ENCODE results near the gene PDE4D.
"Not testable (repeated sequence)": the region's sequence is repeated elsewhere in the genome, so short reads cannot be mapped to it uniquely, and the experiment has no call there.

PDE4D gene

DNA sequence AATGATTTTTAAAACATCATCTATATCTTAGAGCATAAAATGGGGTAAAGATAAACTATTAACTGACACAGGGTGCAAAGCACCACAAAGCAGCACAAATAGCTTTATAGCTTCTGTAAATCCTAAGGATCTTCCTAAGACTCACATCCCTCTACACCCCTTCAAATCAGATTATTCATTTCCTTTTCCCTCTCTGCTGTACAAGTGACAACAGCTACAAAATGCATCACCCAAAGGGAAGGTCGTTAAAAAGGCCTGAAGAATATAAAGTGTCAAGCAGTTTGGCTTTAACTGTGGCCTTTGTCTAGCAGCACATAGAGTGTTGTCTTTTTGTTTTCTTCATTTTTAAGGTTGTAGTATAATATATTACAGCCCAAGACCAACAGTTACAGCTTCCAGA, 422.1 kb downstream of the PDE4D start:
- DNase-seq (ENCODE audit: low spot score) = no peak

- DNase-seq (ENCODE audit: low spot score) = no peak
Observed at GRCh38 chr5:59467969-59468368, 425.6 kb downstream of the PDE4D start.

GRCh38 chr5:59466271-59466670, 427.3 kb downstream of the PDE4D start:
- no peak for DNase-seq (ENCODE audit: low spot score)

- no peak for DNase-seq (ENCODE audit: low spot score)
Observed at GRCh38 chr5:59464969-59465368, 428.6 kb downstream of the PDE4D start.

DNA sequence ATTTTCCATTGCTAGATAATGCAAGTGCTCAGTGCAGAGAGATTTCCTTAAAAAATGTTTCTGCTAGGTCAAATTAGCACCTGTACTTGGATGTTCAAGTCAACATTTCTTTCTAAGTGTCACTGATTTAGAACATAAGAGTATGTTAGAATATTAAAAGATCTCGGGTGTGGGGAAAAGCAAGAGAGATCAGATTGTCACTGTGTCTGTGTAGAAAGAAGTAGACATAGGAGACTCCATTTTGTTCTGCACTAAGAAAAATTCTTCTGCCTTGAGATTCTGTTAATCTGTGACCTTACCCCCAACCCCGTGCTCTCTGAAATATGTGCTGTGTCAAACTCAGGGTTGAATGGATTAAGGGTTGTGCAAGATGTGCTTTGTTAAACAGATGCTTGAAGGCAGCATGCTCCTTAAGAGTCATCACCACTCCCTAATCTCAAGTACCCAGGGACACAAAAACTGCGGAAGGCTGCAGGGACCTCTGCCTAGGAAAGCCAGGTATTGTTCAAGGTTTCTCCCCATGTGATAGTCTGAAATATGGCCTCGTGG, 429.8 kb downstream of the PDE4D start:
- not testable (repeated sequence) for DNase-seq (ENCODE audit: low spot score)

DNA sequence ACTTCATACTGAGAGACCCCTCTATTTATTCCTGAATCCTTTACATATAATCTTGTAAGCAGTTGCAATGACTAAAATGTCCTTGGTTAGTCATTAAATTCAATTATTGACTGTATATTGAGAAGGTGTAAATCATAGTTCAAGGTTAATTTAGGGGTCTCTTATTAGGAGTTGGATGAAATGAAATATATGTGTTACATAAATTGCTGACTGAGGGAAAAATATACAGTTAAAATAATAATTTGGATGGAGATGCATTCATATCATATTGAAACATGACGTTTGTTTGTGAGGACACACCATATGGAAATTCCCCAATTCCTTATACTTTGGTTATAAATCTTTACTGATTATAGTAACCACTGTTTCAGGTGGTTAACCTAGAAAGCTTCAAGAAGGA, 430.6 kb downstream of the PDE4D start:
- no peak for DNase-seq (ENCODE audit: low spot score)

DNA sequence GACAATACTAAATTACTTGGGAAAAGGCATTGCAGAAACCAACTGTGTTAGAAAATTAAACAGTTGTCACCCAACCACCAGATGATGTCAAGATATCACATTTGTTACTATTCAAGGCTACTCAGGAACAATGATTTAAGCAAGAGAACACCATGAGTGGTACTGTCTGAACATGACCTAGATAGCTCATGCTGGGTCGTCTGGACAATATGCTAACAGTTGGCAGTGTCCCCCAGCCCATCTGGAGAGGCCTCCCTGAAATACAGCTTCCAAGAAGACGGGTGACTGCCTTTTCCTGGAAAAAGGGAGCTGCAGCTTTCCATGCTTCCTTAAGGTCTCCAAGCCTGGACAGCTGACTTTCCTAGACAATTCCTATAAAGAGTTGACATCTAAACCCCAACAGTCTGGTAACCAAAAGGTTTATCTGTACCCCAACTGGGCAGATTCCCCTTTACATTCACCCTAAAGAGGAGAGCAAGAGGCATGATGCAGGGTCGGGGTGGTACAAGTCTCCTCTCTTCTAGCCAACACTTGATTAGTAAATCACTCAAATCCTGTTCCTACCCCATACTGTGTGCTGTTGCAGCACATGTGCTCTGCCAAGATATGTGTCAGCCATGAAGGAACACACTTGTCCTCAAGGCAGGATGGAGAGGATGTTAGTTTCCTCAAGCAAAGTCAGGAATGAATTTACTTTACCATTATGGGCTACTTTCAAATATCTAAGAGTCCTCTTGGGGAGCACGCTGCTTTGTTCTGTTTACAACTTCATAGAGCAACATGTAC, 433.0 kb downstream of the PDE4D start:
- no peak for DNase-seq (ENCODE audit: low spot score)

DNA sequence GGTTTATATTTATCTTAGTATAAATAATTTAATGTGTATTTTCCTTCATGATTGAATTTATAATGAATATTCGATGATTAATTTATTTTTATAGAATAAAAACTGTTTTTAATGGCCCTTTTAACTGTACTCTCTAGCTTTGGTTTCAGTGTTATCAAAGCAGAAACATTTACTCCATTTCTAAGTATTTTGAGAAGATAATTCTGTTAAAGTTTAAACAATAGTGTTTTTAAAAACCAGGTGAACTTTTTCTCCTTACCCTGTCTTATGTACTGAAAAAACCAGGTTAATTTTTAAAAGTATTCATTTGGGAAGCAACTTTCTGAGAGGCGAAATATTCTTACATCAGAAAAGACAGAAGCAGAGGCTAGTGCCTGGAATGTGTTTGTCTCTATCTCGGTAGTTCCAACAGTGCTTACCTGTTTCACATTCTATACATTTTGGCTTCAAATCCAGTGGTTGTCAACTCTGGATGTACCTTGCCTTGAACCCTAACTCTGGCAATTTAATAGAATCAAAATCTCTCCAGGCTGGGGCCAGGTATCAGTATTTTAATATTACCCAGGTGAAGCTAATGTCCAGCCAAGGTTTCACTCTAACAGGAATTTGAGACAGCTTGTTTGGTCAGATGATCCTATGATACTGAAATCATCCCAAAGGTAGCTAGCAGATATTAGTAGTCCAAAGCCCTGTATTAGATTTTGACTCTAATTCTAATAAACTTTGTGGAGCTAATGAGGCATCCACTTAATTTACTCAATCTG, 434.4 kb downstream of the PDE4D start:
- DNase-seq (ENCODE audit: low spot score) = no peak

GRCh38 chr5:59458321-59458720, 435.2 kb downstream of the PDE4D start:
- no peak for DNase-seq (ENCODE audit: low spot score)

DNA sequence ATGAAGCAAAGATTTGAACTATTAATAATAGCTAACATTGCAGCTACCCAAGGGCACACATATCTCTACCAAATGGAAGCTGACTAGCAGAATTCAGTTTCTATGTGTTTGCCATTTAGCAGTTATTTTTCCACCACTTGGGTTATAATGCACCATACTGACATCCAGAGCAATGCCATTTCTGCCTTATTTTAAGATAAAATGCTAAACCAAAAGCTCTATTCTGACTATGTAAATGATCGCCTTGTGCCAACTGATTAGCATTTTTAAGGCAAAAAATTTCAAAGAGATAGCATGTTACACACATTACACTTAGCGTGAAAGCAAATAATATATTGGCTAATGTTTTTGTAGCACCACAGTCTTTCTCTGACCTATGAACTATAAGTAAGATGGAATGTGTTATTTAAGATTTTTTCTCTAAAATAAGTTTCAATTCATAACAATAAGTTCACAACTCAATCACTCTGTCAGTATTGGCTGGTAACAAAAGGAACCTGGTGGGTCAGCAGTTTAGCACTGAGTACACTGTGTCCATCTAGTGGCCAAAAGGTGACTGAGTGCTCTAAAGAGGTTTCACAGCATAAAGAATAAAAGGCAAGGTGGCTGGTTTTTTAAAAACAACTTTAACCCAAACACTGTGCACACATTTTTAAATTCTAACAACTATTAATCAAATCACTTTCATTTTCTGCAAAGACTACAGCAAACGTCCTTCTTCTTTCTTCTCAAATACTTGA, 443.5 kb downstream of the PDE4D start:
- DNase-seq (ENCODE audit: low spot score) = no peak

GRCh38 chr5:59446356-59446755, 447.2 kb downstream of the PDE4D start:
- DNase-seq (ENCODE audit: low spot score) = no peak

DNA sequence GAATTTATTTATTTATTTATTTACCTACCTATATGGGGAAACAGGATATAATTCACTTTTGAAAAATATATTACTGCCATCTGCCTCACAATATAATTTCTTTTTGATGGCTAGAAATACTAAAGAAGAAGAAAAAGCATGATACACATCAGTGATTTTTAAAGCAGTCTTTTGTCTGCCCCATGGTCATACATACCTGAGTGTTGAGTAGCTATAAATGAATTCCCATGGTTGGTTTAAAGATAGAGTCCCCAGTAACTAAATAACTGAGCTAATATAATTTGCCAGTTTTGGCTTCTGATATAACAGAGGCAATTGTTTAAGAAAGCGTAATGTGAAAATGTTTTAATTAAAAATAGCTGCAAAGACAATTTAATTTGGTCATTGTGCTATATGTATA, 447.8 kb downstream of the PDE4D start:
- no peak for DNase-seq (ENCODE audit: low spot score)

DNA sequence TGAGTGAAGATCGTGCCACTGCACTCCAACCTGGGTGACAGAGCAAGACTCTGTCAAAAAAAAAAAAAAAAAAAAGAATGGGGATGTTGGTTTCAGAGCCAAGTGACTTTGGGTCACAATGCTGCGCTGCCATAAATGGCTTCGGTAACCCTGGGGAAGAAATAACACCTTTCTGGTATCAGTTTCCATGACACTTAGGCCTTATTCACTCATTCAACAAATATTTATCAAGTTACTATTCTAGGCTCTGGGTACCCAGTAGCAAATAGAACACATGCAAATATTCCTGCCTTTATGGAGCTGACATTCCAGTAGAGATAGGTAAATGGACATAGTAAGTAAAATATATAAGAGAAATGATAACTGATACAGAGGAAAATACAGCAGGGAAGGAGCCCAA, 454.2 kb downstream of the PDE4D start:
- no peak for DNase-seq (ENCODE audit: low spot score)

DNA sequence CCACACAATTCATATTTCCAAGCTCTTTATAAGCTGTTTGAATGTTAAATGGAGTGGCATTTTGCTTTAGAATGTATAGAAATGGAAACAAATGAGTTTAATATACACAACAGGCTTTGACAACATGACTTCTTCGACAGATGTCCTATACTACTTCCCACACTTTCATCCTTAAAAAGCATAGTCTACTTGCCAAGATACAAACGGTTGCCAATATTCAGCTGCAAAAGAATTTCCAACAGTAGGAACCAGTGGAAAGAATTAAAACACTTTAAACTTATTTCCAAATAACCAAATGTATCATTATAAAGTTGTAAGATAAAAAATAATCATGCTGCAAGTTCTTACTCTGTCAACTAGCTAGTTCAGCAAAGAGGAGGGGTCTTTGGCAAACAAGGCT, 456.4 kb downstream of the PDE4D start:
- no peak for DNase-seq (ENCODE audit: low spot score)

GRCh38 chr5:59436364-59437148, 457.0 kb downstream of the PDE4D start:
- no peak for DNase-seq (ENCODE audit: low spot score)

- DNase-seq (ENCODE audit: low spot score) = no peak
Observed at GRCh38 chr5:59433174-59433573, 460.4 kb downstream of the PDE4D start.

DNA sequence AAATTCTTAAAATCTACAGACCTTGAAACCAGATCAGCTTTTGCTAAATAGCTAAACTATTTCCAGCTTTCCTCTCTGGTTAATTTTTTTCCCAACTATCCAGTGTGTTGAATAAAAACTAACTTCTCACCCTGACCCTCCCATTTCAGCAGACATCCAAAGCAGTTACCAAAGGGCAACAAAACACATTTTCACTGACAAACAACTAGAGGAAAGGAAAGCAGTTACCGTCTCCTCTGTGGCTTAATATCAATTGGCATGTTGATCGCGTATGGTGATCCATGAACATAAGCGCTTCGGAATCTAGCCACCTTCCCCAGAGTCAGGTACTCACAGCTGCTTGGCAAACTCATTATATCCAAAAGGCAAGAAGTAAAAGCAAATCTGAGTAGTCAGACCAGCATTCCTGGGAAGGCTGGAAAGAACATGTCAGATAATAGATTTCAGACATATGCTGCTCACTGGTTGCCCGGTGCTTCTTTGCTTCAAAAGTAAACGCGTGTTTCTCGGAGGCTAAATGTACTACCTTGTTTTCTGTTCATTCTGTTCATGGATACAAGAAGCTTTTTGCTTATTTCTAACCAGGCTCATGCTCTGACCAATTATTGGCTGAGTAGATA, 463.4 kb downstream of the PDE4D start:
- DNase-seq (ENCODE audit: low spot score) = no peak

GRCh38 chr5:59428391-59428790, 465.1 kb downstream of the PDE4D start:
- DNase-seq (ENCODE audit: low spot score) = no peak

- no peak for DNase-seq (ENCODE audit: low spot score)
Observed at GRCh38 chr5:59424515-59424914, 469.0 kb downstream of the PDE4D start.

DNA sequence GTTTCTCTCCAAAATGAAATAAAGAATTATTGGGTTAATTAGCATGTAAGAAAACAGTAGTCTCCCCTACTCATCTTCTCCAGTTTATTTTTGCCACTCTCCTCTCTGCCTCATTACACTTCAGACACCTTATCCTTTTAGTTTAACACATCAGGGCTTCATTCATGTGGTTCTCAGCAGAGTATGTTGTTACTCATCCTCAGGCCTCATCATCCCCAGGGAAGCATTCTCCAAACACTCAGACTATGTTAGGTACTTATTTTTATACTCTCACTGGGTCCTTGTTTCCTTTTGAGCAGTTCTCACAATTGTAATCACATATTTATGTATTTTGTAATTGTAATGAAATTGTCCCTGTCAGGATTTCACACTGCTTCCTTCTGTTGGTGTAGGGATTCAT, 470.5 kb downstream of the PDE4D start:
- DNase-seq (ENCODE audit: low spot score) = no peak
